ENCODE results near the gene TSPAN9. TPM values are rescaled to one million over a fixed set of nuclear protein-coding genes. Genes with fewer than 3 reads are reported as not detected.
"Not testable (repeated sequence)": the region's sequence is repeated elsewhere in the genome, so short reads cannot be mapped to it uniquely, and the experiment has no call there.

The TSPAN9 gene
- total RNA-seq, 1 donor from 2014 or later = 17.7 TPM

GRCh38 chr12:3065300-3065699 is 11.9 kb upstream of the TSPAN9 start:
- TF ChIP-seq, protein P1, sequence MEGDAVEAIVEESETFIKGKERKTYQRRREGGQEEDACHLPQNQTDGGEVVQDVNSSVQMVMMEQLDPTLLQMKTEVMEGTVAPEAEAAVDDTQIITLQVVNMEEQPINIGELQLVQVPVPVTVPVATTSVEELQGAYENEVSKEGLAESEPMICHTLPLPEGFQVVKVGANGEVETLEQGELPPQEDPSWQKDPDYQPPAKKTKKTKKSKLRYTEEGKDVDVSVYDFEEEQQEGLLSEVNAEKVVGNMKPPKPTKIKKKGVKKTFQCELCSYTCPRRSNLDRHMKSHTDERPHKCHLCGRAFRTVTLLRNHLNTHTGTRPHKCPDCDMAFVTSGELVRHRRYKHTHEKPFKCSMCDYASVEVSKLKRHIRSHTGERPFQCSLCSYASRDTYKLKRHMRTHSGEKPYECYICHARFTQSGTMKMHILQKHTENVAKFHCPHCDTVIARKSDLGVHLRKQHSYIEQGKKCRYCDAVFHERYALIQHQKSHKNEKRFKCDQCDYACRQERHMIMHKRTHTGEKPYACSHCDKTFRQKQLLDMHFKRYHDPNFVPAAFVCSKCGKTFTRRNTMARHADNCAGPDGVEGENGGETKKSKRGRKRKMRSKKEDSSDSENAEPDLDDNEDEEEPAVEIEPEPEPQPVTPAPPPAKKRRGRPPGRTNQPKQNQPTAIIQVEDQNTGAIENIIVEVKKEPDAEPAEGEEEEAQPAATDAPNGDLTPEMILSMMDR (IDR thresholded peaks at IDR 0.05; ENCODE audit: insufficient read depth, low read length, poor library complexity, severe bottlenecking) = no peak
- no peak for DNase-seq (ENCODE audit: low read depth)
- H3K4me3 ChIP-seq (ENCODE audit: low read depth, low read length) = no peak overlapping the region
- H3K36me3 ChIP-seq (ENCODE audit: control insufficient read depth, insufficient read depth, low read length) = no peaks in the 10 kb centered on the region
- no peaks in the 10 kb centered on the region for H3K27me3 ChIP-seq (ENCODE audit: control insufficient read depth, insufficient read depth, low read length)

DNA sequence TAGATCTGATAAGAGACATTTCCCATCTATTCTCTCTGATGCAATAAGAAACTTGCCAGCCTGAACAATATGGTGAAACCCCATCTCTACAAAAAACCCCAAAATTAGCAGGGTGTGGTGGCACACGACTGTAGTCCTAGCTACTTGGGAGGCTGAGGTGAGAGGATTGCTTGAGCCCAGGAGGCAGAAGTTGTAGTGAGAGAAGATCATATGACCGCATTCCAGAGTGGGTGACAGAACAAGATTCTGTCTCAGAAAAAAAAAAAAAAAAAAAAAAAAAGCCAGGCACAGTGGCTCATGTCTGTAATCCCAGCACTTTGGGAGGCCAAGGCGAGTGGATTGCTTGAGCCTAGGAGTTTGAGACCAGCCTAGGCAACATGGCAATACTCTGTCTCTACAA is 11.3 kb upstream of the TSPAN9 start:
- DNase-seq (ENCODE audit: low read depth); H3K4me3 ChIP-seq (ENCODE audit: low read depth, low read length); H3K36me3 ChIP-seq (ENCODE audit: control insufficient read depth, insufficient read depth, low read length); H3K27me3 ChIP-seq (ENCODE audit: control insufficient read depth, insufficient read depth, low read length): not testable (repeated sequence)

GRCh38 chr12:3069714-3070113 is 7.5 kb upstream of the TSPAN9 start:
- Histone ChIP-seq H3K4me3 (ENCODE audit: low read depth, low read length) (no peak overlapping the region), H3K27me3 (ENCODE audit: control insufficient read depth, insufficient read depth, low read length) (no peaks in the 10 kb centered on the region), H3K36me3 (ENCODE audit: control insufficient read depth, insufficient read depth, low read length) (no peaks in the 10 kb centered on the region)
- TF ChIP-seq, protein P1 (IDR thresholded peaks at IDR 0.05; ENCODE audit: insufficient read depth, low read length, poor library complexity, severe bottlenecking) = no peak
- no peak for DNase-seq (ENCODE audit: low read depth)

DNA sequence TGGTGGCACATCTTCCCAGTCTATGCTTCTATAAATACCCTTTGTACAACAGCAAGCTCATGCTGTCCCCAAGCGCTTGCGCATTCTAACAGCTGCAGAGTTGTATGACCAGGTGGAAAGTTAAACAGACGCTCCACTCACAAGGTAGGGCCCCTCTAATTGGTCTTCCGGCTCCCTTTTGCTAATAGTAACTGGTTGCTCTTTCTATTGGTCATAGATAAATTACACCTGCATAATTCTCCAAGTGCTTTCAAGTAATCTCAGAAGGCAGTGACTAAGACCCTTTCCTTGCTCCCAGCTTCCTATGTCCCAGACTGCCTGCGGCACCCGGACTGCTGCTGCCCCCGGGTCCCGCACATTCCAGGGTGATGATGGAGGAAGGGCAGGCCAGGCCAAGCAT is 6.1 kb upstream of the TSPAN9 start:
- TF ChIP-seq, protein P1 (IDR thresholded peaks at IDR 0.05; ENCODE audit: insufficient read depth, low read length, poor library complexity, severe bottlenecking) = no peak
- DNase-seq (ENCODE audit: low read depth) = peak; percentile 23
- H3K4me3 ChIP-seq (ENCODE audit: low read depth, low read length) = no peak overlapping the region
- no peaks in the 10 kb centered on the region for H3K27me3 ChIP-seq (ENCODE audit: control insufficient read depth, insufficient read depth, low read length)
- no peaks in the 10 kb centered on the region for H3K36me3 ChIP-seq (ENCODE audit: control insufficient read depth, insufficient read depth, low read length)

- Histone ChIP-seq H3K4me3 (ENCODE audit: low read depth, low read length) (no peak overlapping the region), H3K36me3 (ENCODE audit: control insufficient read depth, insufficient read depth, low read length) (no peaks in the 10 kb centered on the region), H3K27me3 (ENCODE audit: control insufficient read depth, insufficient read depth, low read length) (no peaks in the 10 kb centered on the region)
- no peak for DNase-seq (ENCODE audit: low read depth)
- TF ChIP-seq, protein P1 (IDR thresholded peaks at IDR 0.05; ENCODE audit: insufficient read depth, low read length, poor library complexity, severe bottlenecking) = no peak
Measured at GRCh38 chr12:3071710-3072109, 5.5 kb upstream of the TSPAN9 start.

DNA sequence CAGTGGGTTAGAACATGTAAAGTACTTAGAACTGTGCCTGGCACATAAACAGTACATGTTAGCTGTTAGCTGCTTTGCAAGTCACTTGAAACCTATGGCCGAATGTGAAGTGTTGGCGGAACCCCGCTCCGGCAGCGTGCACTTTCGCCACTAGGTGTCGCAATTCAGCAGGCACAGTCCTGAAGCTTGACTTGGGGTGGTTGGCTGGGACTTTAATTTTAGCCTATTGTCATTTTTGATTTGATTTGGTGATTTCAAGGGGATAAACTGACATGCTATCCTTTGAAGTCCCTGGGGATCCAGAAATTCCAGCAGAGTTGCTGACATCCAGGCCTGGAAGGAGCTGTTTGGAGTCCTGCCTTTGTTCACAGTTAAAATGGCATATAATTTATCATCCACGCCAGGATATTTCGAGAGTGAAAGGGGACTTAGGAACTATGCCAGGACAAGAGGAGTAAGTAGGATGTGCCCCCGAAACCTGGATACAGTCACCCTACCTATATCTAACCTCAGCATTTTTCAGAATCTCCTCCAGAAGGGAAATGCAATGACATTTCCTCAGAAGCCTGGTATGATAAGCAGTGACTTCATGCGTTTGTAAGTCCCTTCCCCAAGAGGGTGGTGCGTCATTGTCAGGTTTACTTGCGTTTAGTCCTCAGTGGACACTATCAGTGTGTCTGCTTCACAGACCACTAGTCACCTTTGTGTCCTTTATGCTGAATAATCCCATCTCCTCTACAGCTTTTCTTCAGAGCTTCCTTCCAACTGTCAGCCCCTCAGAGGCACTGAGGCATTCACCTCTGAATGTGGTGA is 3.5 kb upstream of the TSPAN9 start:
- no peaks in the 10 kb centered on the region for H3K36me3 ChIP-seq (ENCODE audit: control insufficient read depth, insufficient read depth, low read length)
- no peak overlapping the region for H3K4me3 ChIP-seq (ENCODE audit: low read depth, low read length)
- peak; percentile 43 for DNase-seq (ENCODE audit: low read depth)
- H3K27me3 ChIP-seq (ENCODE audit: control insufficient read depth, insufficient read depth, low read length) = no peaks in the 10 kb centered on the region
- TF ChIP-seq, protein P1 (IDR thresholded peaks at IDR 0.05; ENCODE audit: insufficient read depth, low read length, poor library complexity, severe bottlenecking) = peak; percentile 99

All from kidney epithelial cell (primary cell).